Measurements from ENCODE around the gene NR1D1.

The NR1D1 gene

DNA sequence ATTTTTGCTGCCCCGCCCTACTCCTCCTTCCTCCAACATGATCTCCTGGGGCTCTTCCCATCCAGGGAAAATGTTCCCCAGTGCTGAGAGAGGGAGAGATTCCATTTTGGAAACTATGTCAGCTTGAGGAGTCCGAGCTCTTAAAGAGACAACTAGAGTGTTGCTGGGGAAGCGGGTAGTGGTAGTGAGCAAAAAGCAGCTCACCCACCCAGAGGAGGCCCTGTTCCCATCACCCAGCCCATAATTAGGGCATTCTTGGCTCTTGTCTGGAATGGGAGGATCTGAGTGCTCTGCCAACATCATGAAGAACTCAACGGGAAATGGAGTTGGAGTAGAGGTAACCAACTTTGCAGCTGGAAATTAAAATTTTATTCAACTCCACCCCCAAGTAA is 12.3 kb upstream of the NR1D1 start:
- H3K4me2 ChIP-seq: peak overlapping the region; percentile 4; the same call in 1 of the 2 replicates
- H4K20me1 ChIP-seq (ENCODE audit: insufficient read depth): no peaks in the 10 kb centered on the region
- H2AFZ ChIP-seq (ENCODE audit: low read depth): peak overlapping the region; percentile 48; the same call in 1 of the 2 replicates
- H3K79me2 ChIP-seq (ENCODE audit: insufficient read depth, low read depth): no peaks in the 10 kb centered on the region
- H3K4me1 ChIP-seq (ENCODE audit: low read depth, poor library complexity, severe bottlenecking): peaks cover 56% of the 10 kb centered on the region
- no peak for TF ChIP-seq CTCF (conservative IDR thresholded peaks at IDR 0.05; ENCODE audit: low read depth, low read length)
- no peak overlapping the region for H3K4me3 ChIP-seq (IDR thresholded peaks at IDR 0.05; ENCODE audit: insufficient read depth, low read depth, low read length)
- no peaks in the 10 kb centered on the region for H3K27me3 ChIP-seq (ENCODE audit: insufficient read depth, low read depth)
- H3K27ac ChIP-seq: no peak overlapping the region
- H3K9ac ChIP-seq: no peak overlapping the region
- no peaks in the 10 kb centered on the region for H3K36me3 ChIP-seq (ENCODE audit: insufficient read depth)

- Histone ChIP-seq H3K27ac (no peak overlapping the region), H3K4me1 (ENCODE audit: low read depth, poor library complexity, severe bottlenecking) (peaks cover 56% of the 10 kb centered on the region), H3K4me2 (peak overlapping the region; percentile 86; the same call in 1 of the 2 replicates), H3K36me3 (ENCODE audit: insufficient read depth) (no peaks in the 10 kb centered on the region), H3K4me3 (IDR thresholded peaks at IDR 0.05; ENCODE audit: insufficient read depth, low read depth, low read length) (no peak overlapping the region), H4K20me1 (ENCODE audit: insufficient read depth) (no peaks in the 10 kb centered on the region), H2AFZ (ENCODE audit: low read depth) (peak overlapping the region; percentile 48; the same call in 1 of the 2 replicates), H3K9ac (peak overlapping the region; percentile 7; the same call in 1 of the 2 replicates), H3K79me2 (ENCODE audit: insufficient read depth, low read depth) (no peaks in the 10 kb centered on the region), H3K27me3 (ENCODE audit: insufficient read depth, low read depth) (no peaks in the 10 kb centered on the region)
- TF ChIP-seq CTCF (conservative IDR thresholded peaks at IDR 0.05; ENCODE audit: low read depth, low read length): no peak
Measured at GRCh38 chr17:40112191-40112711, 11.9 kb upstream of the NR1D1 start.

DNA sequence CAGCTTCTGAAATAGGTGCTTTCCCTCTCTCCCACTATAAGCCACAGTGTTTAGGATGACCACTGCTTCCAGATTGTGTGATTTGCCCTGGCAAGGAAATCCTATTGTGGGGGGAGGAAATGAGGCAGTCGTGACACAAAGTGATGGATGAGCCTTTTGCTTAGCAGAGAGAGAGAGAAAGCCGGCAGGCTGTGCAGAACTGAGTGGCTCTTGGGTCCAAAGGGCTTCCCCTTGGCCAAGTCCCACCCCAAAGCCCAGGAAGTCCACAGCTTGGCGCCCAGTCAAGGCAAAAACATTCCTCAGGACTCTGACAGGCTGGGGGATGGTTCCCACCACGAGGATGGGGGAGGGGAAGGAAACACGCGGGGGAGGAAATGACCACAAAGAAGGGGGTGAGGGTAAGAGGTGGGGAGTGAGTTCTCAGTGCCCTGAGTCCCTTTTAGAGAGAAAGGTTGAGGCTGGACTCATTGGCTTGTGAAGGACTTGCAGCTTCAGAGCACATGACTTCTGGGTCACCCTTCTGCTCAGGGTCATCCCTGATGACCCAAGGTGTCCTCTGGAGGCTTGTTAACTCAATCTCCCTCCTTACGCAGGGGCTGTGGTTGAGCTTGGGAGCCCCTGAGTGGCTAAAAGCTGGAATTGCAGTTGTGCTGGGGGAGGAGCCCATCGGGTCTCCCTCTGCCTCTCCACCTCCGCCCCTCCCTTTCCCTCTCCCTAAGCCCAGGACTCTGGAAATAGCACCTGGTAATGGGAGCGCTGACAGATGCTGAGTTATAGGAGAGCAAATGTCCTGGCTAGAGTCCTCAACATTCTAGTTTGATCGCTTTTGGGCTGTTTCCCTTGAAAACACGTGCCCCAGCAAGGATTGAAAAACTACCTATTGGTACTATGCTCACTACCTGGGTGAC is 11.1 kb upstream of the NR1D1 start:
- Histone ChIP-seq H3K4me3 (IDR thresholded peaks at IDR 0.05; ENCODE audit: insufficient read depth, low read depth, low read length) (no peak overlapping the region), H3K27ac (peak overlapping the region; percentile 7; the same call in 1 of the 2 replicates), H3K4me1 (ENCODE audit: low read depth, poor library complexity, severe bottlenecking) (peaks cover 56% of the 10 kb centered on the region)

More for the DNA sequence above, 11.1 kb upstream of the NR1D1 start:
- no peaks in the 10 kb centered on the region for H4K20me1 ChIP-seq (ENCODE audit: insufficient read depth)
- peak overlapping the region; percentile 7; the same call in 1 of the 2 replicates for H3K9ac ChIP-seq
- H3K27me3 ChIP-seq (ENCODE audit: insufficient read depth, low read depth): no peaks in the 10 kb centered on the region
- H2AFZ ChIP-seq (ENCODE audit: low read depth): peak overlapping the region; percentile 27
- H3K4me2 ChIP-seq: peak overlapping the region; percentile 86
- peak; percentile 77 for TF ChIP-seq CTCF (conservative IDR thresholded peaks at IDR 0.05; ENCODE audit: low read depth, low read length)
- no peaks in the 10 kb centered on the region for H3K36me3 ChIP-seq (ENCODE audit: insufficient read depth)
- no peaks in the 10 kb centered on the region for H3K79me2 ChIP-seq (ENCODE audit: insufficient read depth, low read depth)

All from KMS-11 (cell line).